MCF 10A (cell line): Measurements from ENCODE around the gene BIRC2. TPM values are rescaled to one million over a fixed set of nuclear protein-coding genes. Genes with fewer than 3 reads are reported as not detected.

ENCODE experiments used
- BruUV-seq: library from RNA; stranded (reverse); fragments of 400-500 nt; replicated peaks from 2 replicates; lab custom pipeline; 2021; lab: Mats Ljungman, UMichigan
- CTCF ChIA-PET: fragments of 300-600 bp; sonication (Branson Sonifier 250); formaldehyde crosslinking; extraction: SDS; loops from one replicate; lab custom pipeline; 2021; ENCODE audit warnings: antibody characterized with exemption, inconsistent platforms; lab: Yijun Ruan, JAX
- POLR2A ChIA-PET: fragments of 300-600, 350-650 bp; sonication (Branson Sonifier 250); formaldehyde crosslinking; extraction: SDS; loops from one replicate; lab custom pipeline; 2020; ENCODE audit warnings: antibody characterized with exemption, inconsistent platforms; lab: Yijun Ruan, JAX
- DNase-seq: peaks from one replicate; pipeline ENCODE4 v3.0.0-alpha.2; 2018; ENCODE audit not compliant: unreplicated experiment
- H3K27ac Mint-ChIP-seq: one replicate; pipeline ENCODE4 v1.8.0; 2022; ENCODE audit warnings: mild to moderate bottlenecking, low read depth, mixed read lengths; ENCODE audit not compliant: unreplicated experiment
- H3K27me3 Mint-ChIP-seq: one replicate; pipeline ENCODE4 v1.8.0; 2022; ENCODE audit warnings: mixed read lengths; ENCODE audit not compliant: insufficient read depth, unreplicated experiment
- H3K36me3 Mint-ChIP-seq: one replicate; pipeline ENCODE4 v1.8.0; 2022; ENCODE audit warnings: mild to moderate bottlenecking, moderate library complexity, mixed read lengths; ENCODE audit not compliant: insufficient read depth, unreplicated experiment
- H3K4me1 Mint-ChIP-seq: one replicate; pipeline ENCODE4 v1.8.0; 2022; ENCODE audit warnings: mixed read lengths; ENCODE audit not compliant: insufficient read depth, unreplicated experiment
- H3K4me3 Mint-ChIP-seq: one replicate; pipeline ENCODE4 v1.8.0; 2022; ENCODE audit warnings: mild to moderate bottlenecking, moderate library complexity, mixed read lengths; ENCODE audit not compliant: unreplicated experiment
- H3K9me3 Mint-ChIP-seq: one replicate; pipeline ENCODE4 v1.8.0; 2022; ENCODE audit warnings: mixed read lengths; ENCODE audit not compliant: unreplicated experiment
- intact Hi-C: fragments of 100-400 bp; cut with micrococcal nuclease; formaldehyde crosslinking; loops from 2 replicates; pipeline ENCODE4 v1.14.1; 2022
- total RNA-seq: library from RNA; stranded (reverse); gene quantifications from 2 replicates; pipeline ENCODE4 v1.2.3, GENCODE V29; 2022
- TF ChIP-seq, protein P1 (sequence below): fragments of 200-600 bp; IDR thresholded peaks from one replicate; pipeline ENCODE4 v1.8.0; 2022; ENCODE audit warnings: antibody characterized with exemption, mild to moderate bottlenecking; ENCODE audit not compliant: unreplicated experiment

BIRC2 gene
- total RNA-seq, 1 experiment from 2014 or later = 50.0 TPM

DNA sequence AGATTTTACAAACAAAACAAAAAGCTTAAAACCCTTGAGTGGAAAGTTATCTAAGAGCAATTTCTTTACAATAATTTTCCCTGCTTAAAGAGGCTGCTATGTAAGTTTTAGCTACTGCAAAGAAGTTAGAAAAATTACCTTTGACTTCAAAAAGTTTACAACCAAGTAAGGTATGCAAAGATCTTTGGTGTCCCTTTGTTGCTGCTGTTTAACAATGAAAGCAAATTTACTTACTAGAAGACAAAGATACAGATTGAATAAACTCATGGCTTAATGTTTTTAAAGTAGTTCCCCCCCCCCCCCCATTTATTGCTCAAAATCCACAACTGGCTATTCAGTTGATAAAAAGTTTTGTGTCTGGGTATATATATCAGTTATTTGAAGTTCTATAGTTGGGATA is 79.6 kb downstream of the BIRC2 start:
- Mint-ChIP-seq H3K9me3 (no peaks in the 10 kb centered on the region), H3K4me1 (no peaks in the 10 kb centered on the region), H3K36me3 (no peaks in the 10 kb centered on the region), H3K4me3 (no peak overlapping the region), H3K27me3 (no peaks in the 10 kb centered on the region), H3K27ac (no peak overlapping the region)
- intact Hi-C loops = no loop called here
- DNase-seq = no peak
- TF ChIP-seq, protein P1, sequence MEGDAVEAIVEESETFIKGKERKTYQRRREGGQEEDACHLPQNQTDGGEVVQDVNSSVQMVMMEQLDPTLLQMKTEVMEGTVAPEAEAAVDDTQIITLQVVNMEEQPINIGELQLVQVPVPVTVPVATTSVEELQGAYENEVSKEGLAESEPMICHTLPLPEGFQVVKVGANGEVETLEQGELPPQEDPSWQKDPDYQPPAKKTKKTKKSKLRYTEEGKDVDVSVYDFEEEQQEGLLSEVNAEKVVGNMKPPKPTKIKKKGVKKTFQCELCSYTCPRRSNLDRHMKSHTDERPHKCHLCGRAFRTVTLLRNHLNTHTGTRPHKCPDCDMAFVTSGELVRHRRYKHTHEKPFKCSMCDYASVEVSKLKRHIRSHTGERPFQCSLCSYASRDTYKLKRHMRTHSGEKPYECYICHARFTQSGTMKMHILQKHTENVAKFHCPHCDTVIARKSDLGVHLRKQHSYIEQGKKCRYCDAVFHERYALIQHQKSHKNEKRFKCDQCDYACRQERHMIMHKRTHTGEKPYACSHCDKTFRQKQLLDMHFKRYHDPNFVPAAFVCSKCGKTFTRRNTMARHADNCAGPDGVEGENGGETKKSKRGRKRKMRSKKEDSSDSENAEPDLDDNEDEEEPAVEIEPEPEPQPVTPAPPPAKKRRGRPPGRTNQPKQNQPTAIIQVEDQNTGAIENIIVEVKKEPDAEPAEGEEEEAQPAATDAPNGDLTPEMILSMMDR = no peak
- no TSS peak for BruUV-seq
- ChIA-PET POLR2A (interaction anchor here (1.0 kb wide), 1 partner anchor 25 kb away, joined by 3 read pairs; no protein-coding TSS in a partner anchor), CTCF (interaction anchor here (0.6 to 2.4 kb wide), 5 partner anchors 36 to 191 kb away, joined by 3 to 9 read pairs (median 6); no protein-coding TSS in a partner anchor)

- TF ChIP-seq, protein P1 = no peak
- H3K27ac Mint-ChIP-seq = no peak overlapping the region
- intact Hi-C loops = no loop called here
- H3K27me3 Mint-ChIP-seq = no peaks in the 10 kb centered on the region
- H3K36me3 Mint-ChIP-seq = peaks cover 1% of the 10 kb centered on the region
- DNase-seq = no peak
- BruUV-seq = no TSS peak
- POLR2A ChIA-PET = interaction anchor here (1.0 kb wide), 1 partner anchor 25 kb away, joined by 3 read pairs; no protein-coding TSS in a partner anchor
- no peaks in the 10 kb centered on the region for H3K4me1 Mint-ChIP-seq
- no peak overlapping the region for H3K4me3 Mint-ChIP-seq
- no peaks in the 10 kb centered on the region for H3K9me3 Mint-ChIP-seq
- CTCF ChIA-PET = interaction anchor here (0.6 to 2.4 kb wide), 5 partner anchors 36 to 190 kb away, joined by 3 to 9 read pairs (median 6); no protein-coding TSS in a partner anchor
Measured at GRCh38 chr11:102427068-102427467, 80.1 kb downstream of the BIRC2 start.

Other genes starting within 250 kb of the BIRC2 start
- 139 and 158 TPM in 2 replicates for gene YAP1, start 236.8 kb upstream of the BIRC2 start, total RNA-seq
- gene BIRC3, start 29.7 kb upstream of the BIRC2 start, total RNA-seq = 91.6 and 124 TPM in 2 replicates
- gene TMEM123, start 105.6 kb downstream of the BIRC2 start, total RNA-seq = 134 and 137 TPM in 2 replicates
- not detected in 2 replicates for gene MMP7, start 183.5 kb downstream of the BIRC2 start, total RNA-seq